Peyer's patch (tissue), 4 donors: ENCODE measurements around the gene WDR72. TPM values are rescaled to one million over a fixed set of nuclear protein-coding genes. Genes with fewer than 3 reads are reported as not detected.

Experiments used
- DNase-seq, 3 donors: peaks; one replicate each; pipeline ENCODE4 v3.0.0-alpha.2; 2017 to 2019
- H3K27ac ChIP-seq, 4 donors: fragments of 200-600 bp; sonication (generic); one replicate each; pipeline ENCODE4 v1.5.1; 2016 to 2019
- H3K27me3 ChIP-seq, 2 donors: fragments of 200-600 bp; sonication (generic); one replicate each; pipeline ENCODE4 v1.5.1; 2019
- H3K36me3 ChIP-seq, 3 donors: fragments of 200-600 bp; sonication (generic); one replicate each; pipeline ENCODE4 v1.5.1; 2016 to 2019
- H3K4me1 ChIP-seq, 4 donors: fragments of 200-600 bp; sonication (generic); one replicate each; pipeline ENCODE4 v1.5.1; 2016 to 2019
- H3K4me3 ChIP-seq, 4 donors: fragments of 200-600 bp; sonication (generic); 1 replicate in 3 of 4; 2 replicates in 1 of 4; pipeline ENCODE4 v1.5.1; 2016 to 2019; ENCODE audit warnings: mild to moderate bottlenecking in 1 of 4
- H3K9me3 ChIP-seq, 4 donors: fragments of 200-600 bp; sonication (generic); one replicate each; pipeline ENCODE4 v1.5.1; 2016 to 2019; ENCODE audit warnings: mild to moderate bottlenecking in 1 of 4
- CTCF ChIP-seq, 6 experiments: fragments of 450-650 bp in 4 of 6; fragments of 200-600 bp in 2 of 6; sonication (generic) in 1 of 6; IDR thresholded peaks; one replicate each; pipeline ENCODE4 v1.5.1; 2017 to 2019; ENCODE audit warnings: antibody characterized with exemption in 6 of 6, mild to moderate bottlenecking in 3 of 6, moderate library complexity in 1 of 6
- POLR2A ChIP-seq, 2 donors: fragments of 450-650 bp; IDR thresholded peaks; one replicate each; pipeline ENCODE4 v1.5.1; 2017; ENCODE audit warnings: antibody characterized with exemption in 2 of 2, mild to moderate bottlenecking in 2 of 2, moderate library complexity in 2 of 2
- total RNA-seq, 4 donors: library from RNA; depleted of rRNA; stranded (reverse); fragments of >200 nt; gene quantifications; one replicate each; pipeline ENCODE4 v1.1.0, GENCODE V29; 2016

The WDR72 gene
- total RNA-seq, 4 donors from 2014 or later = not detected

DNA sequence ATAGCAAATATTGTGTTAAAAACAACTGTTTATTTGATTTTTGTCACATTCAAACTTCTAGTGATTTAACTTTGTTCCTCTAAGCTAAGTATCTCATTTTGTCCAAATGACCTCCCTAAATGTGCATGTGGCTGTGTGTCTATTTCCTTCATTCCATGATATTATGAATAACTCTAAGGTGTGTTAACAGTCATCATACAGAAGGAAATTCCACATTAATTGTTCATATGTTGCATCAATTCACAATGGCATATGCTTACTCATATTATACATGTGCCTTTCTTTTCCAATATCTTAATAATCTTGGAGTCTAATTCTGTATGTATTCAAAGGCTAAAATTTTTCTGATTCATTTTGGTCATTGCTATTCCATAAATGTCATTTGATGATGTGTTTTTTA is 186.4 kb downstream of the WDR72 start:
- no peaks in the 10 kb centered on the region for H3K9me3 ChIP-seq
- TF ChIP-seq CTCF (IDR thresholded peaks at IDR 0.05) (no peak), POLR2A (IDR thresholded peaks at IDR 0.05) (no peak)

DNA sequence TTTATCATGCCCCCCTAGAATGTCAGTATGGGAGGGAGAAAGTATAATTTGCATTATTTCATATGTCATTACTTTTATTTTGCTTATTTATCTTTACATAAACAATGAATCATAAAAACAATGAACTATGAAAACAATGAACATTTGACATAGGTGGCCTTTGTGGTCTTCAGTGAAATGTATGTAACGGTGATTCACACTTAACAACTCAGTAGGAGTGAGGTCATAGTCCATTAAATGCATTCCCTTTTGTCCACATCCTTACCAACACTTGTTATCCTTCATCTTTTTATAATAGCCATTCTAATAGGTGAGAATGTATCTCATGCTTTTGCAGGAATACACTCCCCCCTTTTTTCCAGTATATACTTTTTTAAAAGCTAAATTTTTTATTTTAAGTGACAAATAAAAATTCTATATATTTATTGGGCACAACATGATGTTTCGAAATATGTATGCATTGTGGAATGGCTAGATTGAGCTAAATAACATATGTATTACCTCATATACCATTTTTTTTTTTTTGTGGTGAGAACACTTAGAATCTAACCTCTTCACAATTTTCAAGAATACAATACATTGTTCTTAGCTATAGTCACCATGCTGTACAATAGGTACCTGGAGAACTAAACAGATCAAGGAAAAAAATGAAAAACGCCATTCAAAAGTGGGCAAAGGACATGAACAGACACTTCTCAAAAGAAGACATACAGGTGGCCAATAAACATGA is 189.5 kb downstream of the WDR72 start:
- H3K4me3 ChIP-seq = no peak overlapping the region
- H3K4me1 ChIP-seq = no peaks in the 10 kb centered on the region
- TF ChIP-seq POLR2A (IDR thresholded peaks at IDR 0.05) = no peak
- no peak for TF ChIP-seq CTCF (IDR thresholded peaks at IDR 0.05)
- no peaks in the 10 kb centered on the region for H3K27me3 ChIP-seq
- H3K36me3 ChIP-seq = no peaks in the 10 kb centered on the region
- H3K27ac ChIP-seq = no peak overlapping the region
- H3K9me3 ChIP-seq = no peaks in the 10 kb centered on the region
- DNase-seq = no peak

More for the DNA sequence above, 186.4 kb downstream of the WDR72 start:
- H3K27ac ChIP-seq = no peak overlapping the region
- H3K4me3 ChIP-seq = no peak overlapping the region
- H3K36me3 ChIP-seq = no peaks in the 10 kb centered on the region
- no peaks in the 10 kb centered on the region for H3K4me1 ChIP-seq
- H3K27me3 ChIP-seq = no peaks in the 10 kb centered on the region
- no peak for DNase-seq

- DNase-seq = no peak
- Histone ChIP-seq H3K27me3 (no peaks in the 10 kb centered on the region), H3K27ac (no peak overlapping the region), H3K4me3 (no peak overlapping the region), H3K9me3 (no peaks in the 10 kb centered on the region), H3K36me3 (no peaks in the 10 kb centered on the region), H3K4me1 (no peaks in the 10 kb centered on the region)
- TF ChIP-seq CTCF (IDR thresholded peaks at IDR 0.05) (no peak), POLR2A (IDR thresholded peaks at IDR 0.05) (no peak)
These were observed 192.6 kb downstream of the WDR72 start for GRCh38 chr15:53566912-53567311.

- Histone ChIP-seq H3K36me3 (no peaks in the 10 kb centered on the region), H3K27ac (no peak overlapping the region), H3K4me1 (no peaks in the 10 kb centered on the region), H3K27me3 (no peaks in the 10 kb centered on the region), H3K9me3 (no peaks in the 10 kb centered on the region), H3K4me3 (no peak overlapping the region)
- DNase-seq = no peak
- TF ChIP-seq POLR2A (IDR thresholded peaks at IDR 0.05) (no peak), CTCF (IDR thresholded peaks at IDR 0.05) (no peak)
These were observed 193.7 kb downstream of the WDR72 start for GRCh38 chr15:53565721-53566120.

DNA sequence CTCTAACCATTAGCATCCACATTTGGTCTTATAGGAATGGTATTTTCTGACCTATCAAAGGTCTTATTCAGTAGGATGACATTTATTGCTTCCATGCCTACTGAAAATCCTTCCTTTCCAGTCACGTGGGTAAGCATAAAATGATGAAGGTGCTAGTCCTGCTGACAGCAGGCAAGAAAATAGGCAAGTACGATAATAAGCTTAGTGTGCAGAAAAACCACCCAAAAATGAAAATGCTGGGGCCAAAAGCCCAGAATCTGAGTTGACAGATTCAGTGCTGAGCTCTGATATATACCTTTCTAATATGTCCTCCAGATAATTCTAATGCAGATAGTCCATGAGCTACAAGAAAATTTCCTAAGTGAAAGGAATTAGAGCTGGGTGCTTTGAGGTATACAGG is 194.8 kb downstream of the WDR72 start:
- Histone ChIP-seq H3K27me3 (no peaks in the 10 kb centered on the region), H3K27ac (no peak overlapping the region), H3K9me3 (no peaks in the 10 kb centered on the region), H3K4me1 (peaks cover 0 to 3% (median 0%) of the 10 kb centered on the region in 4 donors), H3K36me3 (no peaks in the 10 kb centered on the region), H3K4me3 (no peak overlapping the region)
- DNase-seq = no peak
- TF ChIP-seq CTCF (IDR thresholded peaks at IDR 0.05) (no peak), POLR2A (IDR thresholded peaks at IDR 0.05) (no peak)
